BE2C (cell line): ENCODE measurements around the gene SNX27.

ENCODE experiments used
- DNase-seq: peaks from one replicate; pipeline ENCODE4 v3.0.0-alpha.2; 2020
- H3K27me3 ChIP-seq: fragments of 250-450 bp; sonication (Bioruptor Pico); 2 replicates; pipeline ENCODE4 v1.5.1; 2020; ENCODE audit warnings: mild to moderate bottlenecking
- H3K36me3 ChIP-seq: fragments of 250-450 bp; sonication (Bioruptor Pico); 2 replicates; pipeline ENCODE4 v1.5.1; 2020; ENCODE audit warnings: mild to moderate bottlenecking
- H3K4me1 ChIP-seq: fragments of 250-450 bp; sonication (Bioruptor Pico); 2 replicates; pipeline ENCODE4 v1.5.1; 2020
- H3K4me3 ChIP-seq: 2 replicates; pipeline ENCODE4 v1.5.1; 2011; ENCODE audit warnings: low read depth, low read length
- H3K9me3 ChIP-seq: fragments of 250-450 bp; sonication (Bioruptor Pico); 2 replicates; pipeline ENCODE4 v1.5.1; 2020
- TF ChIP-seq, protein P1 (sequence below): IDR thresholded peaks from 2 replicates; pipeline ENCODE4 v1.5.1; 2012; ENCODE audit warnings: mild to moderate bottlenecking, low read depth, low read length

SNX27 gene

DNA sequence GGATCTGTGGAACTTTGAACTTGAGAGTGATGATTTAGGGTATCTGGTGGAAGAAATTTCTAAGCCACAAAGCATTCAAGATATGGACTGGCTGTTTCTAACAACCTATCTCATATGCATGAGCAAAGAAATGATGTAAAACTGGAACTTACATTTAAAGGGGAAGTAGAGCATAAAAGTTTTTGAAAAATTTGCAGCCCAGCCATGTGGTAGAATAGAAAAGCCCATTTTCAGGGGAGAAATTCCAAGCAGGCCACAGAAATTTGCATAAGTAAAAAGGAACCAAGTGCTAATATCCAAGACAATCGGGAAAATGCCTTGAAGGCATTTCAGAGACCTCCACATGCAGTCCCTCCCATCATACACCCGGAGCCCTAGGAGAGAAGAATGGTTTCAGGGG lies 125.2 kb downstream of the SNX27 start:
- no peak overlapping the region for H3K4me3 ChIP-seq
- TF ChIP-seq, protein P1, sequence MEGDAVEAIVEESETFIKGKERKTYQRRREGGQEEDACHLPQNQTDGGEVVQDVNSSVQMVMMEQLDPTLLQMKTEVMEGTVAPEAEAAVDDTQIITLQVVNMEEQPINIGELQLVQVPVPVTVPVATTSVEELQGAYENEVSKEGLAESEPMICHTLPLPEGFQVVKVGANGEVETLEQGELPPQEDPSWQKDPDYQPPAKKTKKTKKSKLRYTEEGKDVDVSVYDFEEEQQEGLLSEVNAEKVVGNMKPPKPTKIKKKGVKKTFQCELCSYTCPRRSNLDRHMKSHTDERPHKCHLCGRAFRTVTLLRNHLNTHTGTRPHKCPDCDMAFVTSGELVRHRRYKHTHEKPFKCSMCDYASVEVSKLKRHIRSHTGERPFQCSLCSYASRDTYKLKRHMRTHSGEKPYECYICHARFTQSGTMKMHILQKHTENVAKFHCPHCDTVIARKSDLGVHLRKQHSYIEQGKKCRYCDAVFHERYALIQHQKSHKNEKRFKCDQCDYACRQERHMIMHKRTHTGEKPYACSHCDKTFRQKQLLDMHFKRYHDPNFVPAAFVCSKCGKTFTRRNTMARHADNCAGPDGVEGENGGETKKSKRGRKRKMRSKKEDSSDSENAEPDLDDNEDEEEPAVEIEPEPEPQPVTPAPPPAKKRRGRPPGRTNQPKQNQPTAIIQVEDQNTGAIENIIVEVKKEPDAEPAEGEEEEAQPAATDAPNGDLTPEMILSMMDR = no peak
- DNase-seq = no peak
- H3K36me3 ChIP-seq = no peaks in the 10 kb centered on the region
- no peaks in the 10 kb centered on the region for H3K27me3 ChIP-seq
- no peaks in the 10 kb centered on the region; the same call in 1 of the 2 replicates for H3K4me1 ChIP-seq
- peaks cover 6% of the 10 kb centered on the region for H3K9me3 ChIP-seq

DNA sequence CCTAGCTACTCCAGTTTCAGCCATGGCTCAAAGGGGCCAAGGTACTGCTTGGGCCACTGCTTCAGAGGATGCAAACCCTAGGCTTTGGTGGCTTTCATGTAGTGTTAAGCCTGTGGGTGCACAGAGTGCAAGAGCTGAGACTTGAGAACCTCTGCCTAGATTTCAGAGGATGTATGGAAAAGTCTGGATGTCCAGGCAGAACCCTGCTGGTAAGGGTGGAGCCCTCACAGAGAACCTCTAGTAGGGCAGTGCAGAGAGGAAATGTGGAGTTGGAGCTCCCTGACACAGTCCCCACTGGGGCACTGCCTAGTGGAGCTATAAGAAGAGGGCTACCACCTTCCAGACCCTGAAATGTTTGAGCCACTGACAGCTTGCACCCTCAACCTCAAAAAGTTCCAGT lies 125.6 kb downstream of the SNX27 start:
- TF ChIP-seq, protein P1 = no peak
- no peaks in the 10 kb centered on the region; the same call in 1 of the 2 replicates for H3K4me1 ChIP-seq
- no peak for DNase-seq
- H3K4me3 ChIP-seq = no peak overlapping the region
- no peaks in the 10 kb centered on the region for H3K36me3 ChIP-seq
- H3K27me3 ChIP-seq = no peaks in the 10 kb centered on the region
- peaks cover 6% of the 10 kb centered on the region for H3K9me3 ChIP-seq

DNA sequence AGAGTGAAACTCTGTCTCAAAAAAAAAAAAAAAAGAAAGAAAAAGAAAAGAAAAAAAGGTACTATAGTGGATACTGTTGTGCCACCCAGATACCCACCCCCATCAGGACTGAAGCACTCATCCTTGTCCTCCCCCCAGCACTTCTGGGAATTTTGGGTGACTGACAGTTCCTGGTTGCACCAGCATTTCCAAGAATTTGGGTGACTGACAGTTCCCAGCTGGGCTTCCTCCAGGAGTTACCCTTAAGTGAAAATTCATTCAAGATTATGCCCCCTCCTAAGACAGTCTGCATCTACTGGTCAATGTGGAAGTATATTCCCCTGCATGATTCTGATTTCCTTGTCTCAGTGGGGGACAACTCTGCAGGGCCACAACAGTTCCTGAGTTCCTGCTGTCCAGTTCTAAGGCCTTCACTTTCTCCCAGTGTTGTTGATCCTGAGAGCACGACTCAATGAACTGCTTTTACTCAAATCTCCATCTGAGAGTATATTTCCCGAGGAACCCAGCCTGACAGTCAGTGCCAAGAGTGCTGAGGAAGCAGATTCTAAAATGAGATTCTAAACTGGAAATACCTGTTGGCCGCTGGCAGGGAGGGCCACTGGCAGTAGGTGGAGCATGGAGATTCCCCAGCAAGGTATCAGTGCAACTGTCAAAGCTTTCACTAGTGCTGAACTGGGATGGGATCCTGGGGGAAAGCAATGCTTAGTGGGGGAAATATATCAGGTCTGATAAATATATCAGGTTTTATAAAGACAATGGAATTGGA lies 127.9 kb downstream of the SNX27 start:
- H3K27me3 ChIP-seq = peaks cover 7% of the 10 kb centered on the region
- no peaks in the 10 kb centered on the region for H3K36me3 ChIP-seq
- TF ChIP-seq, protein P1 = no peak
- H3K4me3 ChIP-seq = no peak overlapping the region
- no peaks in the 10 kb centered on the region; the same call in 1 of the 2 replicates for H3K4me1 ChIP-seq
- H3K9me3 ChIP-seq = peaks cover 6% of the 10 kb centered on the region
- DNase-seq = no peak

DNA sequence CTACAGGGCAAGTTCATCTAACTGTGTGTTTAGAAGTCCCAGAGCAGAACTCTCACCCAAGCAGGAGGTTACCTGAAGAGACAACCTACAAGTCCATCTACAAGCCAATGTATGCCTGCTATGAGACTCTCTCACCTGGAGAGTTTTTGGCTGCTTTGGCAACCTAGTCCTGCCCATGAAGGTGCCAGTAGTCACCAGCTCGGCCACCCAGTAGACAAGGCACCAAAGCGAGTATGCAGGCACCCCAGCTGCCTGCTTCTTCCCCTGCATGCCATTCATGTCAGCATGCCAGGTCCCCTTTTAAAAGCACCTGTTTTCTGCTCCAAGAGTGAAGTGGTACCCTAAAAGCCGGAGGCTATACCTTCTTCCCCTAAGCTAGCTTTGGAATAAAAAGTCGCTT lies 129.7 kb downstream of the SNX27 start:
- no peaks in the 10 kb centered on the region for H3K4me1 ChIP-seq
- H3K4me3 ChIP-seq = no peak overlapping the region
- TF ChIP-seq, protein P1 = no peak
- no peak for DNase-seq
- peaks cover 6% of the 10 kb centered on the region for H3K9me3 ChIP-seq
- H3K36me3 ChIP-seq = no peaks in the 10 kb centered on the region
- peaks cover 12% of the 10 kb centered on the region for H3K27me3 ChIP-seq
